ENCODE measurements around the gene IRX2.

The IRX2 gene

GRCh38 chr5:2755681-2756171 is 4.2 kb upstream of the IRX2 start:
- no peak for DNase-seq

GRCh38 chr5:2755076-2755680 is 3.7 kb upstream of the IRX2 start:
- no peak for DNase-seq

- DNase-seq: no peak
Measured at GRCh38 chr5:2754581-2755075, 3.2 kb upstream of the IRX2 start.

- no peak for DNase-seq
Measured at GRCh38 chr5:2753452-2754420, 2.3 kb upstream of the IRX2 start.

- no peak for DNase-seq
Measured at GRCh38 chr5:2752821-2753439, 1.5 kb upstream of the IRX2 start.

- DNase-seq: no peak
Measured at GRCh38 chr5:2752059-2752820, 763 bp upstream of the IRX2 start.

- DNase-seq: no peak
Measured at GRCh38 chr5:2750758-2751464, 566 bp downstream of the IRX2 start.

GRCh38 chr5:2750026-2750757 is 1.3 kb downstream of the IRX2 start:
- DNase-seq: no peak

GRCh38 chr5:2749514-2750025 is 1.9 kb downstream of the IRX2 start:
- no peak for DNase-seq

GRCh38 chr5:2748861-2749513 is 2.5 kb downstream of the IRX2 start:
- no peak for DNase-seq

GRCh38 chr5:2748179-2748860 is 3.2 kb downstream of the IRX2 start:
- no peak for DNase-seq

GRCh38 chr5:2747363-2748162 is 3.9 kb downstream of the IRX2 start:
- DNase-seq: no peak

GRCh38 chr5:2746561-2747032 is 4.9 kb downstream of the IRX2 start:
- DNase-seq: no peak

GRCh38 chr5:2744485-2744884 is 7.0 kb downstream of the IRX2 start:
- DNase-seq: no peak

GRCh38 chr5:2742921-2743679 is 8.4 kb downstream of the IRX2 start:
- no peak for DNase-seq

GRCh38 chr5:2741956-2742355 is 9.5 kb downstream of the IRX2 start:
- no peak for DNase-seq

- no peak for DNase-seq
Measured at GRCh38 chr5:2740876-2741555, 10.5 kb downstream of the IRX2 start.
